ENCODE data around the gene PRKACA. TPM values are rescaled to one million over a fixed set of nuclear protein-coding genes. Genes with fewer than 3 reads are reported as not detected.
A peak's percentile ranks its signal among the peaks of the same experiment; 100 is the strongest.

The PRKACA gene
- total and polyA plus RNA-seq, 8 donors, result 81.5 to 118 (median 93.7) TPM

GRCh38 chr19:14056741-14057356 lies 60.7 kb downstream of the PRKACA start:
- no peak for DNase-seq
- intact Hi-C loops (cut with DNase I), result no loop called here
- H3K4me3 ChIP-seq, result peak overlapping the region in 1 of 2 donors; percentile 13

GRCh38 chr19:14056069-14056666 lies 61.4 kb downstream of the PRKACA start:
- Histone ChIP-seq H3K27me3 (peaks cover 11 to 51% of the 10 kb centered on the region in 2 donors), H3K4me3 (no peak overlapping the region), H3K4me1 (peaks cover 0 to 23% of the 10 kb centered on the region in 2 donors), H3K9me3 (no peaks in the 10 kb centered on the region), H3K36me3 (peaks cover 0 to 22% of the 10 kb centered on the region in 2 donors), H3K27ac (no peak overlapping the region)
- no peak for DNase-seq
- ATAC-seq, result no peak
- intact Hi-C loops (cut with DNase I), result no loop called here
- TF ChIP-seq CTCF (IDR thresholded peaks at IDR 0.05), result no peak

More at GRCh38 chr19:14056741-14057356, 60.7 kb downstream of the PRKACA start:
- H3K27me3 ChIP-seq, result peaks cover 11 to 56% of the 10 kb centered on the region in 2 donors
- no peak for TF ChIP-seq CTCF (IDR thresholded peaks at IDR 0.05)
- peaks cover 0 to 23% of the 10 kb centered on the region in 2 donors for H3K4me1 ChIP-seq
- H3K27ac ChIP-seq, result no peak overlapping the region
- no peaks in the 10 kb centered on the region for H3K9me3 ChIP-seq
- ATAC-seq, result no peak
- H3K36me3 ChIP-seq, result peaks cover 0 to 15% of the 10 kb centered on the region in 2 donors

- Histone ChIP-seq H3K9me3 (no peaks in the 10 kb centered on the region), H3K27me3 (peaks cover 11 to 43% of the 10 kb centered on the region in 2 donors), H3K27ac (no peak overlapping the region), H3K4me3 (no peak overlapping the region), H3K4me1 (peaks cover 0 to 23% of the 10 kb centered on the region in 2 donors), H3K36me3 (peaks cover 0 to 29% of the 10 kb centered on the region in 2 donors)
- no peak for ATAC-seq
- DNase-seq, result no peak
- TF ChIP-seq CTCF (IDR thresholded peaks at IDR 0.05), result no peak
- intact Hi-C loops (cut with DNase I), result no loop called here
These were observed 62.2 kb downstream of the PRKACA start for GRCh38 chr19:14055396-14055795.

DNA sequence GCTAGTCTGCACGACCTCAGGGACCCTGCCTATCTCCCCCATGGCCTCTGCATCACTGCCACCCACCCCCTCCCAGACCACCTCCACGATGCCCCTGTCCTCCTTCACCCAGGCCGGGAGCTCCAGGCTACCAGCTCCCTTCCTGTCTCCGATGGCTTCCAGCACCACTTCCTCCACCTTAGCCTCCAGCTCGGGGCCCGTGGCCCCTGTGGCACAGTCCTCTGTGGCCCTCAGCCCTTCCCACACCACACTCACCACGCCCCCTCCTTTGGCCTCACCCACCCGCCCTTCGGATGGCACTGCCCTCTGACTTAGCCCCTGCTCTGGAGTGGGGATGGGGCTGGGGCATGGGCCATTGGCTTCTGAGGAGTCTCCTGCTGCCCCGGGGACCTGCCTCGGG lies 62.8 kb downstream of the PRKACA start:
- Histone ChIP-seq H3K4me3 (no peak overlapping the region), H3K27ac (no peak overlapping the region), H3K9me3 (no peaks in the 10 kb centered on the region), H3K4me1 (peaks cover 0 to 23% of the 10 kb centered on the region in 2 donors), H3K27me3 (peaks cover 11 to 36% of the 10 kb centered on the region in 2 donors), H3K36me3 (peaks cover 0 to 33% of the 10 kb centered on the region in 2 donors)
- TF ChIP-seq CTCF (IDR thresholded peaks at IDR 0.05), result no peak
- no peak for ATAC-seq
- DNase-seq, result no peak
- intact Hi-C loops (cut with DNase I), result no loop called here

DNA sequence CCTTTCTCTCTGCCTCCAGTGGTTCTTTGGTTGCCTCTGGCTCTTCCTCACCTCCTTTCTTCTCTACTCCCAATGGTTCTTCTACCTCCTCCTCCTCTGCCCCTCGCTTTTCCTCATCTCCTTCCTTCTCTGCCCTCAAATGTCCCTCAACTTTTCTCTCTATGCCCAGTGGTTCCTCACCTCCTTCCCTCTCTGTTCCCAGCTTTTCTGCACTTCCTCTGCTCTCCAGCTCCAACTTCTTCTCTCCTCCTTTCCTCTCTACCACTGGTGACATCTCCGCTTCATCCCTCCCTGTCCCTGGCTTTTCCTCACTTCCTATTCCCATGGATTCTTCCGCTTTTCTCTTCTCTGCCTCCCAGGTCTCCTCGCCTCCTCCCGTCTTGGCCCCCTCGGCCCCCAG lies 63.5 kb downstream of the PRKACA start:
- Histone ChIP-seq H3K27ac (no peak overlapping the region), H3K9me3 (no peaks in the 10 kb centered on the region), H3K36me3 (peaks cover 0 to 40% of the 10 kb centered on the region in 2 donors), H3K27me3 (peaks cover 6 to 30% of the 10 kb centered on the region in 2 donors), H3K4me3 (no peak overlapping the region), H3K4me1 (peaks cover 0 to 18% of the 10 kb centered on the region in 2 donors)
- intact Hi-C loops (cut with DNase I), result no loop called here
- TF ChIP-seq CTCF (IDR thresholded peaks at IDR 0.05), result no peak
- DNase-seq (no peak), ATAC-seq (no peak)

Data from left lung (tissue), 10 donors.